Stimulated activated naive CD8-positive, alpha-beta T cell treated with anti-CD3 and anti-CD28 coated beads, Interleukin-15, amount 100 ng/mL, for 72 hours (primary cell): ENCODE measurements around the gene MPPED1.

Experiments
- ATAC-seq: fragments of 150-1000 bp; cut with Tn5 transposase; 2 replicates; pipeline ENCODE4 v1.10.0; 2021; ENCODE audit warnings: mild to moderate bottlenecking, moderate library complexity
- DNase-seq, 2 donors: peaks; one replicate each; pipeline ENCODE4 v3.0.0; 2021 to 2022
- H3K27ac Mint-ChIP-seq, 2 donors: one replicate each; pipeline ENCODE4 v1.8.0; 2022; ENCODE audit warnings: mild to moderate bottlenecking in 2 of 2, mixed read lengths in 2 of 2, moderate library complexity in 2 of 2
- H3K27me3 Mint-ChIP-seq: one replicate; pipeline ENCODE4 v1.8.0; 2022; ENCODE audit warnings: mixed read lengths
- H3K4me1 Mint-ChIP-seq: one replicate; pipeline ENCODE4 v1.8.0; 2022; ENCODE audit warnings: mild to moderate bottlenecking, mixed read lengths
- H3K4me3 Mint-ChIP-seq, 2 donors: one replicate each; pipeline ENCODE4 v1.8.0; 2022; ENCODE audit warnings: mild to moderate bottlenecking in 2 of 2, mixed read lengths in 2 of 2, moderate library complexity in 1 of 2
- H3K9me3 Mint-ChIP-seq, 2 donors: one replicate each; pipeline ENCODE4 v1.8.0; 2022; ENCODE audit warnings: mixed read lengths in 2 of 2

MPPED1 gene

GRCh38 chr22:43466710-43467109 is 54.9 kb downstream of the MPPED1 start:
- ATAC-seq (no peak), DNase-seq (no peak)
- Mint-ChIP-seq H3K4me1 (no peaks in the 10 kb centered on the region), H3K4me3 (no peak overlapping the region), H3K9me3 (peaks cover 6 to 24% of the 10 kb centered on the region in 2 donors), H3K27me3 (peaks cover 73% of the 10 kb centered on the region), H3K27ac (no peak overlapping the region)

- Mint-ChIP-seq H3K27ac (no peak overlapping the region), H3K27me3 (peaks cover 73% of the 10 kb centered on the region), H3K4me1 (no peaks in the 10 kb centered on the region), H3K9me3 (peaks cover 6 to 24% of the 10 kb centered on the region in 2 donors), H3K4me3 (no peak overlapping the region)
- DNase-seq: no peak
- ATAC-seq: no peak
Measured at GRCh38 chr22:43467216-43467940, 55.6 kb downstream of the MPPED1 start.

DNA sequence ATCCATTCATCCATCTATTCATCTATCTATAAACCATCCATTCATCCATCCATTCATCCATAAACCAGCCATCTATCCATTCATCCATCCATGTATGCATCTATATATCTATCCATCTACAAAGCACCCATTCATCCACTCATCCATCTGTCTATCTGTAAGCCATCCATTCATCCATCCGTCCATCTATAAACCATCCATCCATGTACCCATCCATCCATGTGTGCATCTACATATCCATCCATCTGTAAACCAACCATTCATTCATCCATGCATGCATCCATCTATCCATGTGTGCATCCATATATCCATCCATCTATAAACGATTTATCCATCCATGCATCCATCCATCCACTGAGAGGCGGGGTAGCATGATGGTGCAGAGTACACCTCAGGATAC is 58.4 kb downstream of the MPPED1 start:
- ATAC-seq: no peak
- H3K4me3 Mint-ChIP-seq: no peak overlapping the region
- H3K27ac Mint-ChIP-seq: no peak overlapping the region
- peaks cover 47% of the 10 kb centered on the region for H3K27me3 Mint-ChIP-seq
- no peaks in the 10 kb centered on the region for H3K4me1 Mint-ChIP-seq
- DNase-seq: no peak
- H3K9me3 Mint-ChIP-seq: peaks cover 0 to under 1% of the 10 kb centered on the region in 2 donors

GRCh38 chr22:43470941-43471585 is 59.2 kb downstream of the MPPED1 start:
- H3K9me3 Mint-ChIP-seq: no peaks in the 10 kb centered on the region

GRCh38 chr22:43471606-43472135 is 59.9 kb downstream of the MPPED1 start:
- no peak overlapping the region for H3K27ac Mint-ChIP-seq
- DNase-seq (no peak), ATAC-seq (no peak)
- no peaks in the 10 kb centered on the region for H3K4me1 Mint-ChIP-seq
- no peaks in the 10 kb centered on the region for H3K9me3 Mint-ChIP-seq
- no peak overlapping the region for H3K4me3 Mint-ChIP-seq
- H3K27me3 Mint-ChIP-seq: peaks cover 39% of the 10 kb centered on the region

More at GRCh38 chr22:43470941-43471585, 59.2 kb downstream of the MPPED1 start:
- Mint-ChIP-seq H3K27ac (no peak overlapping the region), H3K27me3 (peaks cover 42% of the 10 kb centered on the region), H3K4me1 (no peaks in the 10 kb centered on the region), H3K4me3 (no peak overlapping the region)
- ATAC-seq (no peak), DNase-seq (no peak)

- no peak for DNase-seq
- no peaks in the 10 kb centered on the region for H3K4me1 Mint-ChIP-seq
- no peak overlapping the region for H3K4me3 Mint-ChIP-seq
- no peaks in the 10 kb centered on the region for H3K9me3 Mint-ChIP-seq
- ATAC-seq: no peak
- H3K27me3 Mint-ChIP-seq: peaks cover 29% of the 10 kb centered on the region
- no peak overlapping the region for H3K27ac Mint-ChIP-seq
Measured at GRCh38 chr22:43473031-43473430, 61.2 kb downstream of the MPPED1 start.

DNA sequence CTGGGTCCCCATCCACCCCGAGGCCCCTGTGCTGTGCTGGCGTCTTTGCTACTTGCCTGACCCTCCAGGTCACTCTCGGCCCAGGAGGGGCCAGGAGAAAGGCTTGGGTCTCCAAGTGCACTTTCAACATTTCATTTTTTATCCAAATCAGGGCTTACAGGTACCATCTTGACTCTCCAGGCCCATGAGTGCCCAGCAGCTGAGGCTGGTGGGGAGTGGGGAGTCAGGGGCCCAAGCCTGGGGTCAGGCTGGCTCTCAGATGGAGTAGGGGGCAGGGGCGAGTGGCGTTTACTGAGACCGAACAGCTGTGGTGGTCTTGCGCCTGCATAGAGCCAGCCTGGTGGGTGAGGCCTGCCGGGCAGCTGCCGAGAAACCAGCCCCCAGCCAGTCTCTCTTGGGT is 61.6 kb downstream of the MPPED1 start:
- ATAC-seq (no peak), DNase-seq (no peak)
- no peaks in the 10 kb centered on the region for H3K9me3 Mint-ChIP-seq
- peaks cover 25% of the 10 kb centered on the region for H3K27me3 Mint-ChIP-seq
- H3K4me1 Mint-ChIP-seq: no peaks in the 10 kb centered on the region
- no peak overlapping the region for H3K27ac Mint-ChIP-seq
- no peak overlapping the region for H3K4me3 Mint-ChIP-seq

- Mint-ChIP-seq H3K27me3 (peaks cover 15% of the 10 kb centered on the region), H3K4me3 (no peak overlapping the region), H3K9me3 (no peaks in the 10 kb centered on the region), H3K4me1 (no peaks in the 10 kb centered on the region), H3K27ac (no peak overlapping the region)
- ATAC-seq: no peak
- DNase-seq: no peak
Measured at GRCh38 chr22:43474161-43475101, 62.6 kb downstream of the MPPED1 start.

GRCh38 chr22:43475549-43476076 is 63.8 kb downstream of the MPPED1 start:
- ATAC-seq: no peak

GRCh38 chr22:43476341-43476740 is 64.5 kb downstream of the MPPED1 start:
- ATAC-seq: no peak
- Mint-ChIP-seq H3K4me1 (peaks cover 4% of the 10 kb centered on the region), H3K27ac (peak overlapping the region in 1 of 2 donors; percentile 14), H3K4me3 (no peak overlapping the region), H3K27me3 (no peaks in the 10 kb centered on the region), H3K9me3 (no peaks in the 10 kb centered on the region)
- DNase-seq: no peak

More at GRCh38 chr22:43475549-43476076, 63.8 kb downstream of the MPPED1 start:
- no peaks in the 10 kb centered on the region for H3K4me1 Mint-ChIP-seq
- peaks cover 6% of the 10 kb centered on the region for H3K27me3 Mint-ChIP-seq
- H3K27ac Mint-ChIP-seq: no peak overlapping the region
- no peaks in the 10 kb centered on the region for H3K9me3 Mint-ChIP-seq
- DNase-seq: no peak
- no peak overlapping the region for H3K4me3 Mint-ChIP-seq

GRCh38 chr22:43476751-43477725 is 65.2 kb downstream of the MPPED1 start:
- ATAC-seq (no peak), DNase-seq (no peak)
- H3K4me1 Mint-ChIP-seq: peaks cover 11% of the 10 kb centered on the region
- H3K27me3 Mint-ChIP-seq: no peaks in the 10 kb centered on the region
- H3K27ac Mint-ChIP-seq: no peak overlapping the region
- no peak overlapping the region for H3K4me3 Mint-ChIP-seq
- H3K9me3 Mint-ChIP-seq: no peaks in the 10 kb centered on the region

- no peaks in the 10 kb centered on the region for H3K9me3 Mint-ChIP-seq
- H3K4me1 Mint-ChIP-seq: peaks cover 12% of the 10 kb centered on the region
- ATAC-seq: no peak
- peak overlapping the region in 1 of 2 donors; percentile 7 for H3K27ac Mint-ChIP-seq
- no peak for DNase-seq
- H3K4me3 Mint-ChIP-seq: no peak overlapping the region
- H3K27me3 Mint-ChIP-seq: no peaks in the 10 kb centered on the region
Measured at GRCh38 chr22:43477966-43478365, 66.2 kb downstream of the MPPED1 start.

DNA sequence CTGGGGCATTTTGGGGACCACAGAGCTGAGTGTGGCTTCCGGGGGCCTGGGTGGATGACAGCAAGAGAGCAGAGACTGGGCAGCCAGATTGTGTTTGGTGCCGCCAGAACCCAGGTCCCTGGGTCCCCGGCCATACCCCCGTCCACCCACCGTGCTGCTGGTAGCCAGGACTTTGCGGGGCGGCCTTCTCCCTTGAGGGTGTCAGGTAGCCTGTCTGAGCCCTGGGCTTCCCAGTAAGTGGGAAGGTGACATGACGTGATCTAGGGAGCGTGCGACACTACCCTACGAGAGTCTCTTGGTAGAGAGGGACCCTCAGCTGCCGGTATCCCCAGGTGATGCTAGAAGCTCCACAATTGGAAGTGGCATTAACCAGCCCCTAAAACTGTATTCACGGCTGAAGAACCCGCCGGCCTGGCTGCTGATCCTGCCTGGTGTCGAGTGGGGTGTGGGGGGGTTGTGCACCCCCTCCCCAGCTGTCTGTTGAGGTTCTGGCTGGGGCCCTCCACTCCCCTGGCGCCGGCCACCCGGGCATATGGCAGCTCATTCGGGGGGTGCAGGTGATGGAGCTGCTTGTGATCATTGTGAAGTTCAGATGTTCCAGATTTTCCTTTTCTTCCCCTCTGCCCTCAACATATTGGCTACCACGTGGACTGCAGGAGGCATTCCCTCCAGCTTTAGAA is 66.9 kb downstream of the MPPED1 start:
- ATAC-seq: no peak
- DNase-seq: no peak
- Mint-ChIP-seq H3K4me1 (peaks cover 12% of the 10 kb centered on the region), H3K9me3 (no peaks in the 10 kb centered on the region), H3K27me3 (no peaks in the 10 kb centered on the region), H3K4me3 (no peak overlapping the region), H3K27ac (peak overlapping the region in 1 of 2 donors; percentile 31)
